Brain microvascular endothelial cell (primary cell): Measurements from ENCODE around the gene OCSTAMP.

Source experiments
- DNase-seq: peaks from one replicate; pipeline ENCODE4 v3.0.0-alpha.2; 2020
- H3K27ac ChIP-seq: fragments of 250-450 bp; sonication (Bioruptor Pico); 2 replicates; pipeline ENCODE4 v1.5.1; 2020; ENCODE audit warnings: mild to moderate bottlenecking, moderate library complexity
- H3K27me3 ChIP-seq: fragments of 250-450 bp; sonication (Bioruptor Pico); replicated peaks from 2 replicates; pipeline ENCODE4 v1.5.1; 2020; ENCODE audit warnings: mild to moderate bottlenecking
- H3K36me3 ChIP-seq: fragments of 250-450 bp; sonication (Bioruptor Pico); replicated peaks from 2 replicates; pipeline ENCODE4 v1.5.1; 2020; ENCODE audit warnings: mild to moderate bottlenecking
- H3K4me3 ChIP-seq: 2 replicates; pipeline ENCODE4 v1.5.1; 2011; ENCODE audit warnings: low read depth, mild to moderate bottlenecking, control low read depth, low read length, moderate library complexity
- CTCF ChIP-seq: IDR thresholded peaks from 2 replicates; pipeline ENCODE4 v1.5.1; 2011; ENCODE audit warnings: low read depth, mild to moderate bottlenecking, moderate library complexity, low read length, control low read depth, inconsistent platforms; ENCODE audit errors: missing control alignments
- in situ Hi-C: cut with HindIII; loops from 2 replicates; pipeline ENCODE4 v1.10.0; 2017; ENCODE audit warnings: low sequenced_read_pairs, low pct_ligation_motif_present

OCSTAMP gene

GRCh38 chr20:46554828-46555227 lies 4.4 kb upstream of the OCSTAMP start:
- TF ChIP-seq CTCF: no peak
- Histone ChIP-seq H3K27ac (no peak overlapping the region), H3K36me3 (no peaks in the 10 kb centered on the region), H3K27me3 (no peaks in the 10 kb centered on the region), H3K4me3 (no peak overlapping the region)
- no peak for DNase-seq
- in situ Hi-C loops: no loop called here

GRCh38 chr20:46553926-46554325 lies 3.5 kb upstream of the OCSTAMP start:
- no peak for TF ChIP-seq CTCF
- no peak for DNase-seq
- in situ Hi-C loops: no loop called here

GRCh38 chr20:46552460-46553420 lies 2.3 kb upstream of the OCSTAMP start:
- H3K27ac ChIP-seq: no peak overlapping the region
- no peaks in the 10 kb centered on the region for H3K27me3 ChIP-seq
- in situ Hi-C loops: no loop called here
- no peak for DNase-seq
- TF ChIP-seq CTCF: no peak
- H3K36me3 ChIP-seq: no peaks in the 10 kb centered on the region
- H3K4me3 ChIP-seq: no peak overlapping the region

More at GRCh38 chr20:46553926-46554325, 3.5 kb upstream of the OCSTAMP start:
- Histone ChIP-seq H3K27ac (no peak overlapping the region), H3K36me3 (no peaks in the 10 kb centered on the region), H3K4me3 (no peak overlapping the region), H3K27me3 (no peaks in the 10 kb centered on the region)

GRCh38 chr20:46551522-46552381 lies 1.3 kb upstream of the OCSTAMP start:
- Histone ChIP-seq H3K27ac (no peak overlapping the region), H3K36me3 (no peaks in the 10 kb centered on the region), H3K4me3 (no peak overlapping the region), H3K27me3 (no peaks in the 10 kb centered on the region)
- DNase-seq: no peak
- no peak for TF ChIP-seq CTCF
- in situ Hi-C loops: no loop called here

GRCh38 chr20:46549188-46549972 lies 1.1 kb downstream of the OCSTAMP start:
- Histone ChIP-seq H3K36me3 (no peaks in the 10 kb centered on the region), H3K27ac (no peak overlapping the region), H3K4me3 (no peak overlapping the region), H3K27me3 (no peaks in the 10 kb centered on the region)
- no peak for TF ChIP-seq CTCF
- in situ Hi-C loops: no loop called here
- no peak for DNase-seq
